ENCODE data around the gene FBXO24. TPM values are rescaled to one million over a fixed set of nuclear protein-coding genes. Genes with fewer than 3 reads are reported as not detected.

The FBXO24 gene
- total and polyA plus RNA-seq, 10 of the 15 experiments (the other 5 are each of a cell fraction or from before 2014, with no cell fraction given) = 0.11 to 0.96 (median 0.27) TPM; not detected in 4

DNA sequence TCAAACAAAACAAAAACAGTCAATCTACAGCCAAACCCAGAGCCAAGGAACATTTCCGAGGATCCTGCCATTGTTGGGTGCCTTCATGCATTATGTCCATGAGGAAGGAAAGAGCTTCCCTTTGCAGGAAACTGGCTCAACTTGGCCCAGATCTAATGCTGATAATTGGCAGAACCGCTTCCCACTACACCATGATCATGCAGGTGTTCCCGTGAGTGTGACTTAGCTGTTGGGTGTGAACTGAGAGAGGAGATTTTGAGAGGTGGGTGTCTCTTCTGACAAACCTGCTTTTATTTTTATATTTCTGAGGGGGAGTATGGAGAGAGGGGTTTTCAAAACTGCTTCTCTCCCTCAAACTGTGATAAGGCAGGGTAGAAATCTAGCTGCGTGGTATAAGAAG, 27.0 kb upstream of the FBXO24 start:
- ChIA-PET POLR2A (interaction anchor here (0.6 to 2.3 kb wide), 15 partner anchors 10 to 377 kb away, joined by 3 to 13 read pairs (median 4); partner anchors contain the start of genes AGFG2, FBXO24, LRCH4 and PPP1R35), CTCF (interaction anchor here (0.6 to 12.6 kb wide), 37 partner anchors 10 to 426 kb away, joined by 3 to 190 read pairs (median 7); partner anchors contain the start of genes AGFG2, FBXO24, LRCH4 and NYAP1), RAD21 (ENCODE audit: unreplicated experiment) (interaction anchor here (1.0 to 4.2 kb wide), 26 partner anchors 14 to 185 kb away, joined by 3 to 90 read pairs (median 7); partner anchors contain the start of genes AGFG2, FBXO24, LRCH4 and POP7), SMC1A (ENCODE audit: uncharacterized antibody, unreplicated experiment) (interaction anchor here (0.5 to 8.5 kb wide), 26 partner anchors 10 to 167 kb away, joined by 3 to 127 read pairs (median 4); partner anchors contain the start of genes AGFG2, FBXO24, LRCH4 and PCOLCE)
- no peaks in the 10 kb centered on the region; the same call in 1 of the 2 replicates for H3K4me1 ChIP-seq (ENCODE audit: control insufficient read depth, insufficient read depth, low read length)
- ATAC-seq (no peak), FAIRE-seq (no peak), DNase-seq (ENCODE audit: low read depth, low spot score) (no peak)
- no peaks in the 10 kb centered on the region for H4K20me1 ChIP-seq (ENCODE audit: control insufficient read depth, insufficient read depth)
- peaks cover 22 to 37% of the 10 kb centered on the region in 2 experiments for H3K36me3 ChIP-seq (ENCODE audit: control insufficient read depth in 2 of 2, insufficient read depth in 2 of 2, low read length in 1 of 2)
- no peak overlapping the region for H3K9ac ChIP-seq (ENCODE audit: control insufficient read depth, insufficient read depth, low read length)
- BruUV-seq (replicated peaks) = no TSS peak
- H3K4me2 ChIP-seq (ENCODE audit: control insufficient read depth, insufficient read depth) = no peak overlapping the region
- in situ Hi-C loops (cut with MboI) = loop anchor here (5.0 kb wide), 1 partner anchor 87 kb away; no protein-coding TSS in a partner anchor
- no peaks in the 10 kb centered on the region for H3K9me3 ChIP-seq (replicated peaks; ENCODE audit: control insufficient read depth, insufficient read depth, low read length)
- H2AFZ ChIP-seq (ENCODE audit: control insufficient read depth, low read depth, low read length) = no peak overlapping the region
- no peaks in the 10 kb centered on the region for H3K79me2 ChIP-seq (ENCODE audit: control insufficient read depth, insufficient read depth, low read length)
- intact Hi-C loops (cut with micrococcal nuclease; ENCODE audit: unreplicated experiment) = loop anchor here (1.0 kb wide), 1 partner anchor 90 kb away; no protein-coding TSS in a partner anchor
- 99% methylated on average over 4 of the region's 4 CpGs for WGBS (ENCODE audit: insufficient coverage, insufficient replicate concordance, low lambda C conversion rate, missing lambda C conversion rate)
- no peak overlapping the region for H3K27ac ChIP-seq (ENCODE audit: control insufficient read depth, insufficient read depth)
- no peak overlapping the region for H3K4me3 ChIP-seq
- TF ChIP-seq ZNF24 (IDR thresholded peaks at IDR 0.05) = no peak
- no peaks in the 10 kb centered on the region for H3K27me3 ChIP-seq (replicated peaks in 1 of 2; ENCODE audit: control insufficient read depth in 2 of 2, insufficient read depth in 2 of 2, low read length in 1 of 2)

DNA sequence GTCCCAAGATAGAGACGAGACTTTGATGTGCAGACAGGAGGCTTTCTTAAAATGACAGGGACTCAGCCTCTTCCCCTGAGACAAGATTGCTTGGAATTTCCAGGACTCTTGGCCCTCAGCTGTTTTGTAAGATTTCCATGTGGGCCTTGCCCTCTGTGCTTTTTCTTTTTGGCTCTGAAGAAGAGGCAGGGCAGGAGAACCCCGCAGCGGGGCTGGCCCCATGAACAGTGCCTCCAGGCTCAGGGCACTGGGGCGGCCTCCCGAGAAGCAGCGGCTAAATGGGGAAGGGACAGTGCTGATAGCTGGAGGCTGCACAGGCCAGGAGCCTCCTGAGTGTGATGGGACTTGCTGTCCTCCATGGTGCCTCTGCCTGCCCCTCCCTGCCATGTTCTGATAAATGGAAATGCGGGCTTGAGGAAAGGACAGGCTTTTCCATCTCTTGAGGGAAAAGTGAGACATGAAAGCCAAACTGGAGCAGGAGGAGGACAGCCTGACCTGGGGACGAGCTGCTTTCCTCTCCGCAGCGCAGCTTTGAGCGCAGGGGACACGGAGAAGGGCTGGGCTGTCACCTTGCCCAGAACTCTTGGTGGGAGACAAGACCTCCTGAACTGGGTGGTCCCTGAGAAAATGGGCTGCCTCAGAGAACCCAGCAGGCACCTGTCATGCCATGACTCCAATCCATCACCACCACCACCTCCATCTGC, 24.5 kb upstream of the FBXO24 start:
- Histone ChIP-seq H3K27ac (ENCODE audit: control insufficient read depth, insufficient read depth) (no peak overlapping the region), H3K36me3 (ENCODE audit: control insufficient read depth in 2 of 2, insufficient read depth in 2 of 2, low read length in 1 of 2) (peaks cover 18 to 28% of the 10 kb centered on the region in 2 experiments; a peak in 3 of 4 replicates), H2AFZ (ENCODE audit: control insufficient read depth, low read depth, low read length) (no peak overlapping the region), H3K4me2 (ENCODE audit: control insufficient read depth, insufficient read depth) (no peak overlapping the region), H3K9me3 (replicated peaks; ENCODE audit: control insufficient read depth, insufficient read depth, low read length) (no peaks in the 10 kb centered on the region), H4K20me1 (ENCODE audit: control insufficient read depth, insufficient read depth) (no peaks in the 10 kb centered on the region), H3K9ac (ENCODE audit: control insufficient read depth, insufficient read depth, low read length) (no peak overlapping the region), H3K27me3 (replicated peaks in 1 of 2; ENCODE audit: control insufficient read depth in 2 of 2, insufficient read depth in 2 of 2, low read length in 1 of 2) (no peaks in the 10 kb centered on the region), H3K4me3 (no peak overlapping the region), H3K79me2 (ENCODE audit: control insufficient read depth, insufficient read depth, low read length) (no peaks in the 10 kb centered on the region), H3K4me1 (ENCODE audit: control insufficient read depth, insufficient read depth, low read length) (no peaks in the 10 kb centered on the region; the same call in 1 of the 2 replicates)
- no peak for ATAC-seq
- no peak for FAIRE-seq
- ChIA-PET POLR2A (interaction anchor here (0.7 kb wide), 1 partner anchor 17 kb away, joined by 4 read pairs; no protein-coding TSS in a partner anchor), RAD21 (ENCODE audit: unreplicated experiment) (interaction anchor here (1.1 to 4.2 kb wide), 2 partner anchors 16 to 83 kb away, joined by 3 to 90 read pairs; partner anchors contain the start of gene TSC22D4), CTCF (interaction anchor here (0.6 to 12.6 kb wide), 7 partner anchors 14 to 290 kb away, joined by 3 to 190 read pairs (median 5); partner anchors contain the start of genes FBXO24, LRCH4, NYAP1 and TSC22D4), SMC1A (ENCODE audit: uncharacterized antibody, unreplicated experiment) (interaction anchor here (0.9 to 8.5 kb wide), 4 partner anchors 15 to 69 kb away, joined by 3 to 127 read pairs (median 4); no protein-coding TSS in a partner anchor)
- no TSS peak for BruUV-seq (replicated peaks)
- WGBS (ENCODE audit: insufficient coverage, insufficient replicate concordance, low lambda C conversion rate, missing lambda C conversion rate) = 98% methylated on average over 12 of the region's 12 CpGs
- intact Hi-C loops (cut with micrococcal nuclease; ENCODE audit: unreplicated experiment) = loop anchor here (5.0 kb wide), 1 partner anchor 131 kb away; the partner anchor contains the start of gene GIGYF1
- in situ Hi-C loops (cut with MboI) = no loop called here
- DNase-seq (ENCODE audit: low read depth, low spot score) = no peak
- no peak for TF ChIP-seq SIN3A (IDR thresholded peaks at IDR 0.05; ENCODE audit: low read depth, low read length)
- TF ChIP-seq FOS (IDR thresholded peaks at IDR 0.05; ENCODE audit: borderline replicate concordance, extremely low read depth, insufficient read length) = no peak
- TF ChIP-seq IKZF1 (conservative IDR thresholded peaks at IDR 0.05) = no peak
- TF ChIP-seq ZNF622 (IDR thresholded peaks at IDR 0.05) = no peak
- no peak for TF ChIP-seq KLF5 (IDR thresholded peaks at IDR 0.05; ENCODE audit: partially characterized antibody)
- no peak for TF ChIP-seq CBFB (IDR thresholded peaks at IDR 0.05; ENCODE audit: low read depth)
- TF ChIP-seq MYB (IDR thresholded peaks at IDR 0.05; ENCODE audit: borderline replicate concordance, low read depth, low read length) = no peak
- TF ChIP-seq WRNIP1 (IDR thresholded peaks at IDR 0.05; ENCODE audit: borderline replicate concordance, low read depth, low read length) = no peak
- TF ChIP-seq, protein P1, sequence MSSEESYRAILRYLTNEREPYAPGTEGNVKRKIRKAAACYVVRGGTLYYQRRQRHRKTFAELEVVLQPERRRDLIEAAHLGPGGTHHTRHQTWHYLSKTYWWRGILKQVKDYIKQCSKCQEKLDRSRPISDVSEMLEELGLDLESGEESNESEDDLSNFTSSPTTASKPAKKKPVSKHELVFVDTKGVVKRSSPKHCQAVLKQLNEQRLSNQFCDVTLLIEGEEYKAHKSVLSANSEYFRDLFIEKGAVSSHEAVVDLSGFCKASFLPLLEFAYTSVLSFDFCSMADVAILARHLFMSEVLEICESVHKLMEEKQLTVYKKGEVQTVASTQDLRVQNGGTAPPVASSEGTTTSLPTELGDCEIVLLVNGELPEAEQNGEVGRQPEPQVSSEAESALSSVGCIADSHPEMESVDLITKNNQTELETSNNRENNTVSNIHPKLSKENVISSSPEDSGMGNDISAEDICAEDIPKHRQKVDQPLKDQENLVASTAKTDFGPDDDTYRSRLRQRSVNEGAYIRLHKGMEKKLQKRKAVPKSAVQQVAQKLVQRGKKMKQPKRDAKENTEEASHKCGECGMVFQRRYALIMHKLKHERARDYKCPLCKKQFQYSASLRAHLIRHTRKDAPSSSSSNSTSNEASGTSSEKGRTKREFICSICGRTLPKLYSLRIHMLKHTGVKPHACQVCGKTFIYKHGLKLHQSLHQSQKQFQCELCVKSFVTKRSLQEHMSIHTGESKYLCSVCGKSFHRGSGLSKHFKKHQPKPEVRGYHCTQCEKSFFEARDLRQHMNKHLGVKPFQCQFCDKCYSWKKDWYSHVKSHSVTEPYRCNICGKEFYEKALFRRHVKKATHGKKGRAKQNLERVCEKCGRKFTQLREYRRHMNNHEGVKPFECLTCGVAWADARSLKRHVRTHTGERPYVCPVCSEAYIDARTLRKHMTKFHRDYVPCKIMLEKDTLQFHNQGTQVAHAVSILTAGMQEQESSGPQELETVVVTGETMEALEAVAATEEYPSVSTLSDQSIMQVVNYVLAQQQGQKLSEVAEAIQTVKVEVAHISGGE (CRISPR knock-in tag; IDR thresholded peaks at IDR 0.05) = no peak
- no peak for TF ChIP-seq TBL1XR1 (IDR thresholded peaks at IDR 0.05; ENCODE audit: low read depth, low read length)
- TF ChIP-seq FOXM1 (IDR thresholded peaks at IDR 0.05; ENCODE audit: low read depth, low read length) = no peak
- no peak for TF ChIP-seq NFXL1 (IDR thresholded peaks at IDR 0.05; ENCODE audit: borderline replicate concordance)

All from GM12878 (cell line).